VCaP (cell line): ENCODE results near the gene IFIT5.
"Not testable (repeated sequence)": the region's sequence is repeated elsewhere in the genome, so short reads cannot be mapped to it uniquely, and the experiment has no call there.

Source experiments
- H3K27ac ChIP-seq: fragments of 450-650 bp; 2 replicates; pipeline ENCODE4 v1.5.1; 2017
- TF ChIP-seq, protein P1 (sequence below): fragments of 450-650 bp; conservative IDR thresholded peaks from 2 replicates; pipeline ENCODE4 v1.5.1; 2017; ENCODE audit warnings: mild to moderate bottlenecking, moderate library complexity

Gene IFIT5

DNA sequence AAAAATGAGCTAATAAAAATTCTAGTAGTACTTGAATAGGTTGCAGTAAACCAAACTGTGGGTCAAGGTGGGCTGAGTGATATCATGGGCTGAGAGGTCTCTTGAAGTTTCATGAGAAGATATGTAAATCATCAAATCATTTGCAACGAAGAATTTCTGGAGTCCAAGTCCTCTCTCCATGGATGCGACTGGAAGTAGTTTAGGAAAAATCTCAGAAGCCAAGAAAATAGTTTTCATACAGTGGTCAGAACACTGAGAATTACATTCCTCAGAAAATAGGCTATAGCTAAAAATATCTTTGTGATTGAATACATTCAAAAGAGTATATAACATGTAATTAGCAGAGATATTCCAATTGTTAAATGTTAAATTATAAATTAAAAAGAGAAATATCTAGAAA lies 25.6 kb upstream of the IFIT5 start:
- no peak overlapping the region for H3K27ac ChIP-seq
- TF ChIP-seq, protein P1, sequence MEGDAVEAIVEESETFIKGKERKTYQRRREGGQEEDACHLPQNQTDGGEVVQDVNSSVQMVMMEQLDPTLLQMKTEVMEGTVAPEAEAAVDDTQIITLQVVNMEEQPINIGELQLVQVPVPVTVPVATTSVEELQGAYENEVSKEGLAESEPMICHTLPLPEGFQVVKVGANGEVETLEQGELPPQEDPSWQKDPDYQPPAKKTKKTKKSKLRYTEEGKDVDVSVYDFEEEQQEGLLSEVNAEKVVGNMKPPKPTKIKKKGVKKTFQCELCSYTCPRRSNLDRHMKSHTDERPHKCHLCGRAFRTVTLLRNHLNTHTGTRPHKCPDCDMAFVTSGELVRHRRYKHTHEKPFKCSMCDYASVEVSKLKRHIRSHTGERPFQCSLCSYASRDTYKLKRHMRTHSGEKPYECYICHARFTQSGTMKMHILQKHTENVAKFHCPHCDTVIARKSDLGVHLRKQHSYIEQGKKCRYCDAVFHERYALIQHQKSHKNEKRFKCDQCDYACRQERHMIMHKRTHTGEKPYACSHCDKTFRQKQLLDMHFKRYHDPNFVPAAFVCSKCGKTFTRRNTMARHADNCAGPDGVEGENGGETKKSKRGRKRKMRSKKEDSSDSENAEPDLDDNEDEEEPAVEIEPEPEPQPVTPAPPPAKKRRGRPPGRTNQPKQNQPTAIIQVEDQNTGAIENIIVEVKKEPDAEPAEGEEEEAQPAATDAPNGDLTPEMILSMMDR = no peak

DNA sequence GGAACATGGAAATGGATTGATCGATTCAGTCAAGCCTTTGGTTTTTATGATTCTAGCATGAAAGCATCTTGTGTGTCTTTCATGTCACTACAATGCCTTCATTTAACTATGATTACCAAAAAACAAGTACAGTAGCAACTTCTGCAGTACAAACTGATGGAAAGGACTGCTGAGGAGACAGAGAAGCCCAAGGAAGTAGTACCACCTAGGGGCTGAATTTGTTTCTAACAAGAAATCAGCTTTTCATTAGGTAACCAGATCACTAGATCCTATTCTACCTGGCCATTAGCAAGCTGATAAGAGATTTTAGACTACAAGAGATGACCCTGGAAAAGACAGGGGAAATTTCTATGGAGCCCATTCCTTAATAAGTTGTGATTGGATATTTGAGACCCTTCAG lies 25.1 kb upstream of the IFIT5 start:
- no peak overlapping the region for H3K27ac ChIP-seq
- TF ChIP-seq, protein P1 = peak; percentile 67

DNA sequence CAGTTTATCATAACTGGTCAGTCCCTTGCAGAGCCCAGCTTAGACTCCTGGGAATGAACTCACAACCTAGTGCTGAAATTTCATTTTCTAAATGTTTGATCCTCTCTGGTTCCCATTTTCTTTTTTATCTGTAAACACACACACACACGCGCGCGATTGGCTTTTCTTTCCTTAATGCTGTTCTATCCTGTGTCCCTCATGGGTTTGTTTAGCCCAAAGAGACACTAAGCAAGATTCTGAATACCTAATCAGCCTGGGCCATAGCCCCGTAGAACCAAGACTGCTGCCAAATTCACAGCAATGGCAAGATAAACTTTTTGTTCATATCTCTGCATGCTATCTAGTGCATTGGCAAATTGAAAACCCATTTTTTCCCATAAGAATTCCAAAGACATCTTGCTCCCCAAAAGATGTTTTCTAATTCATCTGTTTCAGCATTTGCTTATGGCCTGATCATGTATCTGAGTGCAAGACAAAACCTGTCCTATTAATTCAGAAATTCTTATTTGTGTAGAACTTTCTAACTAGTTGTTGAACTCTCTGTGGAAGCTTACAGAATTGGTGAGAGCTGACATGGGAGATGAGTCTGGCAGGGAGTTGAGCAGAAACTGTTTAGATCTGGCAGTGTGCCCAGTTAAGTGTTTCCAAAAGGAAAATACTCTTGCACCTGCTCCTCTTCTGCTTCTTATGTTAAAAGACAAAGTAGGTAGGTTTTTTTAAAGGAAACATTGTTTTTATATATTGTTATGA lies 23.7 kb upstream of the IFIT5 start:
- TF ChIP-seq, protein P1 = no peak
- no peak overlapping the region for H3K27ac ChIP-seq

DNA sequence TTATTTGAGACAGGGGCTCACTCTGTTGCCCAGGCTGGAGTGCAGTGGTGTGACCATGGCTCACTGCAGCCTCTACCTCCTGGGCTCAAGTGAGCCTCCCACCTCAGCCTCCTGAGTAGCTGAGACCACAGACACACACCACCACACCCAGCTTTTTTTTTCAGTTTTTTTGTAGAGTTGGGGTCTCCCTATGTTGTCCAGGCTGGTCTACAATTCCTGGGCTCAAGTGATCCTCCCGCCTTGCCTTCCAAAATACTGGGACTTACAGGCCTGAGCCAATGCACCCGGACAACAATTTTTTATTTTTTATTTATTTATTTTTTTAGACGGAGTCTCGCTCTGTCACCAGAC lies 23.2 kb upstream of the IFIT5 start:
- H3K27ac ChIP-seq = not testable (repeated sequence)

DNA sequence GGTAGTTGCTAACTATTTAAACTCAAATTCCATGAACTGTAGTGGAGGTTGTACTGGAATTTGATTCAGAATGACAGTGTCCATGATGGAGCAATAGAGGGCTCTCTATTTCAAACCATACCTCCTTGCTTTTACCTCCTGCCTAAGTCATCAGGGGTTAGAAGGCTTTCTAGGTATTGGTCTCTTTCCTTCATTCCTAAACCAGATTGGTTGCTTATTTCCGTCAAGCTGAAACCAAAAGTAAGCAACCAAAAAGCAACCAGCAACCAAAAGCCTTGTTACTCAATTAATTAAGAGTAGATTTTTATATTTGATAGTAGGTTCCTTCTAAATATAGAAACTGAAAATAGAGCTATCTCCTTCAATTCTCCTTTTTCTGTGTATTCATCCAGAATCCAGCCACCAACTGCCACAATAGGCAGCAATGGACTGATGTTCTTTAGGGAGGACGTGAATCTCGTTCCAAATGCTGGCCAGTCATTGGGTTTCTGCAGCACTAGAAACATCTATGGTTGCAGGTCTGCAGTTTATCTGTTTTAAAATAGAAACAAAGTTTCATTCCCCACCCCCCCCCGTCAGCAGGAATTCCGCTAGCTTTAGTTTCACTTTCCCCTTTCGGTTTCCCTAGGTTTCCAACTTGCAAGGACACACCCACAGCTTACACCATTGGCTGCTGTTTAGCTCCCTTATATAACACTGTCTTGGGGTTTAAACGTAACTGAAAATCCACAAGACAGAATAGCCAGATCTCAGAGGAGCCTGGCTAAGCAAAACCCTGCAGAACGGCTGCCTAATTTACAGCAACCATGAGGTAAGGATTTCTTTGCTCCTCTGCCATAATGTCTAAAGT lies 22.2 kb upstream of the IFIT5 start, which contains the start of gene IFIT1:
Gene IFIT1, plus strand, starts transcription at position 717 of the 850 bp plus-strand sequence. Its CDS starts 90 bp downstream, at position 807.
- TF ChIP-seq, protein P1 = no peak
- H3K27ac ChIP-seq = peak within 1 kb of the TSS; percentile 59

DNA sequence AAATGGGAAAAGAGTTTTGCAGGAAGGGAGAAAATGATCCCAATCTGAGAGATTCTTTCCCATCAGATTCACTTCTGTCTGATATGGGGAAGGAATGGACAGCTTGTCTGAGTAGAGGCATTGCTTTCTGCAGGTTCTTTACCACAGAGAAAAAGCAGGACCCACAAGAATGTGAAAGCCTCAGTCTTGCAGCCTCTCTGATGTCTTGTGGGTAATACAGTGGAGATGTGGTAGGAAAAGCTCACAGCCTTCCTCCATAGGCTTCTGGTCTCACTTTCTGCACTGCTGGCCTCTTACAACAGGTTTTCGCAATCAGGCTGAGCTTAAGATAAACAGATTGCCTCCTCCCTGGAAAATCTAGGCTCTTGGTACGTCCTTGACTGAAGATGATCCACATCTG lies 21.4 kb upstream of the IFIT5 start:
- peak overlapping the region; percentile 59 for H3K27ac ChIP-seq
- TF ChIP-seq, protein P1 = no peak

DNA sequence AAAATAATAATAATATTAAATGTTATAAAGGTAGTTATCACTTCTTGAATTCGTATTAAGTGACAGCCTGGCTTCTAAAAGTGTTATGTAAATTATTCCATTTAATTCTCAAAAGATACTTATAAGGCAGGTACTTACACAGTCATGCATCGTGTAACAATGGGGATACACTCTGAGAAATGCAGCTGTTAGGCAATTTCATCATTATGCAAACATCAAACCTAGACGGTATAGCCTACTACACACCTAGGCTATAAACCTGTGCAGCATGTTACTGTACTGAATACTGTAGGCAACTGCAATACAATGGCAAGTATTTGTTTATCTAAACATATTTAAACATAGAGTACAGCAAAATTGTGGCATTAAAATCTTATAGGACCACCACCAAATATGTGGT lies 20.5 kb upstream of the IFIT5 start:
- TF ChIP-seq, protein P1 = no peak
- H3K27ac ChIP-seq = no peak overlapping the region

DNA sequence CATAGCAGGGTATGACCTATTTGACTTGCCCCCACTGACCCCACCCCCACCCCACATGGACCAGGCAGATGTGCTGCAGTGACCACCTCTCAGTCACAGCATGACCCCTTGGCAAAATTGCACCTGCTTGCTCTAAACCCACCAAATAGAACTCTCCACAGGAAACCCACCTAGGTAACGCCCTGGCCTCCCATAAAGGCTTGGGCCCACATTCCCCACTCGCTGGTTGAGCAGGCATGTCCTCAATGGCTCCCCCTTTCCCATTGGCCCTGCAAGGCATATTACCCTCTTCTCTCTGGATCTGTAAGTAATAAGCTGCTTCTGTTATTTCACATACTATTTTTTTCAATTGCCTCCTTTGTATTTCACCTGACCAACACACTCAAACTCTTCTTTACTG lies 19.2 kb upstream of the IFIT5 start:
- TF ChIP-seq, protein P1 = no peak

More for the DNA sequence above, 19.2 kb upstream of the IFIT5 start:
- H3K27ac ChIP-seq = no peak overlapping the region
